GM19452 (cell line): ENCODE data around the gene RASD2.
"Not testable (repeated sequence)": the region's sequence is repeated elsewhere in the genome, so short reads cannot be mapped to it uniquely, and the experiment has no call there.

Experiments
- ATAC-seq: cut with Tn5 transposase; IDR thresholded peaks from one replicate; pipeline ENCODE4 v1.9.1; 2021; ENCODE audit not compliant: unreplicated experiment

RASD2 gene, protein sequence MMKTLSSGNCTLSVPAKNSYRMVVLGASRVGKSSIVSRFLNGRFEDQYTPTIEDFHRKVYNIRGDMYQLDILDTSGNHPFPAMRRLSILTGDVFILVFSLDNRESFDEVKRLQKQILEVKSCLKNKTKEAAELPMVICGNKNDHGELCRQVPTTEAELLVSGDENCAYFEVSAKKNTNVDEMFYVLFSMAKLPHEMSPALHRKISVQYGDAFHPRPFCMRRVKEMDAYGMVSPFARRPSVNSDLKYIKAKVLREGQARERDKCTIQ

DNA sequence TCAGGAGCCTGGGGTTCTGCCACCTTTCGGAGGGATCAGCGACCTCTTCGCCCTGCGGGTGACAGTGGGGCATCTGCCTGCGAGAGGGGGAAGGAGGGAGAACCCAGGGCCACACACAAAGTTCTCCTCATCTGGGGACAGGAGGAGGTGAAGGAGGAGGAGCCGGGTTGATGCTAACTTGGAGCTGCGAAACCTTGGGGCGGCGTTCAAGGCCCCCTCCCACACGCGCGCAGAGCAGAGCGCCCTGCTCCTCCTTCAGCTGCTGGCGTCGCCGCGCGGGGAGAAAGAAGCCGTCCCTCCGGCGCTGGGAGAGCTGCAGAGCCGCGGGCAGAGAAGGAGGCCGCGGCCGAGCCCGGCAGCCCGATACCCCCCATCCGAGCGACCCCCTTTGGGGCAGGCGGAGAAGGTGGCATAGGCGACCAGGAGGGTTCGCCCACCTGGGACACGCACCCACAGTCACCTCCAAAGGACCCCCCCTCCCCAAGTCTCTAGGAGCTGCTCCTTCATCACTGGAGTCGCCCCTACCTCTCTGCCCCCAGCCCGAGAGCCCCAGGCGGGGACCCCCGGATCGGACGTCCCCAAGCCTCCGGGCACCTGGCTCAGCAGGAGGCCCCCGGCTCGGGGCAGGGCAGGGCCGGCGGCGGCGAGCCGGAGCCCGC, at the start of gene RASD2:
Gene RASD2, plus strand, starts transcription at position 237 of the 659 bp plus-strand sequence. CDS start 5,979 bp downstream, outside the sequence.
- no peak for ATAC-seq

DNA sequence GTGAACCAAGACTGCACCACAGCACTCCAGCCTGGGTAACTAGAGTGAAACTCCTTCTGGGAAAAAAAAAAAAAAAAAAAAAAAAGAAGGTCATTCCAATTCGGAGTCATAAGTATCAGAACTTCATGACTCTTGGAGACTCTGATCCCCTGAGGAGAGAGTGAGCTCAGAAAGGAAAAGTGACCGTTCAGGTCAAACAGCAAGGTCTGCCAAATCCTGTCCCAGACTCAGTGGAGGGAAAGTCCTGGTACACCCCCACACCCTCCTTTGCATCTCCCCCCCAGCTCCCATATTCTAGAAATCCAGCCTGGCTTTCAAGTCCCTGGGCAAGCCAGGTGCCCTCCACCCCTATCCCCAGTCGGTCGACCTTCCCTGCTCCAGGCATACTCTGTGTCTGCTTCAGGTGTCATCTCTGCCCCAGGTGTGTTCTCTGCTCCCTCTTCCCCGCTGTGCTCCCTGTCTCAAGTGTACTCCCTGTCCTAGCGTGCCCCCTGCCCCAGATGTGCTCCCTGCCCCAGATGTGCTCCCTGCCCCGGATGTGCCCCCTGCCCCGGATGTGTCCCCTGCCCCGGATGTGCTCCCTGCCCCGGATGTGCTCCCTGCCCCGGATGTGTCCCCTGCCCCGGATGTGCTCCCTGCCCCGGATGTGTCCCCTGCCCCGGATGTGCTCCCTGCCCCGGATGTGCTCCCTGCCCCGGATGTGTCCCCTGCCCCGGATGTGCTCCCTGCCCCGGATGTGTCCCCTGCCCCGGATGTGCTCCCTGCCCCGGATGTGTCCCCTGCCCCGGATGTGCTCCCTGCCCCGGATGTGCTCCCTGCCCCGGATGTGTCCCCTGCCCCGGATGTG, 49.3 kb upstream of the RASD2 start:
- not testable (repeated sequence) for ATAC-seq

DNA sequence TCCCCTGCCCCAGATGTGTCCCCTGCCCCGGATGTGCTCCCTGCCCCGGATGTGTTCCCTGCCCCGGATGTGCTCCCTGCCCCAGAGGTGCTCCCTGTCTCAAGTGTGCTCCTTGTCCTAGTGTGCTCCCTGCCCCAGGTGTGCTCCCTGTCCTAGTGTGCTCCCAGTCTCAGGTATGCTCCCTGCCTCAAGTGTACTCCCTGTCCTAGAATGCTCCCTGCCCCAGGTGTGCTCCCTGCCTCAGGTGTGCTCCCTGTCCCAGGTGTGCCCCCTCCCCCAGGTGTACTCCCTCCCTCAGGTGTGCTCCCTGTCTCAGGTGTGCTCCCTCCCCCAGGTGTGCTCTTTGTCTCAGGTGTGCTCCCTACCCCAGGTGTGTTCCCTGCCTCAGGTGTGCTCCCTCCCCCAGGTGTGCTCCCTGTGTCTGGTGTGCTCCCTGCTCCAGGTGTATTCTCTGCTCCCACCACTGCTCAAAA, 48.7 kb upstream of the RASD2 start:
- ATAC-seq: no peak

DNA sequence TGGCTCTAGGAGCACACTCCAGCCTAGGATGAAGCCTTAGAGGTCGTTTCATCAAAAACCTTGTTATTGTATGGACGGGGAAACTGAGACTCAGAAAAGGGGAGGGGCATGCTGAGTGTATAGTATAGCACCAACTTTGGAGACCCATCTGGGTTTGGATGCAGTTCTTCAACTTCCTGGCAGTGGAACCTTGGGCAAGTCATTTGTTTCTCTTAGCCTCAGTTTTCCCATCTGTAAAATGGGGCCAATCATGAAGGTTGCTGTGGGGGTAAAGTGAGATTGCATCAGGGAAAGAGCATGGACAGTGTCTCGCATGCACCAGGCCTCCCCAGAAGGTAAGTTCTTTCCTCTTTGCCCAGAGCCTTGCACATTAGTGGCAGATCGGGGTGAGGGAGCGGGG, 47.6 kb upstream of the RASD2 start:
- ATAC-seq: no peak

DNA sequence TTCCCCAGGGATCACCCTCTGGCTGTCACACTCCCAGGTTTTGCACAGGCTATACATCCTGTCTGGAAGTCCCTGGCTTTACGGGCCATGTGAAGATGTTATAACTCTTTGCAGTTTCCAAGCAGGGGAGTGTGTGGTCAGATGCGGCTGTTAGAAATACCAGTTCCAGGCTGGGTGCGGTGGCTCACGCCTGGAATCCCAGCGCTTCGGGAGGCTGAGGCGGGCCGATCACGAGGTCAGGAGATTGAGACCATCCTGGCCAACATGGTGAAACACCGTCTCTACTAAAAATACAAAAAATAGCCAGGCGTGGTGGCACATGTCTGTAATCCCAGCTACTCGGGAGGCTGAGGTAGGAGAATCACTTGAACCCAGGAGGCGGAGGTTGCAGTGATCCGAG, 44.9 kb upstream of the RASD2 start:
- ATAC-seq: not testable (repeated sequence)

DNA sequence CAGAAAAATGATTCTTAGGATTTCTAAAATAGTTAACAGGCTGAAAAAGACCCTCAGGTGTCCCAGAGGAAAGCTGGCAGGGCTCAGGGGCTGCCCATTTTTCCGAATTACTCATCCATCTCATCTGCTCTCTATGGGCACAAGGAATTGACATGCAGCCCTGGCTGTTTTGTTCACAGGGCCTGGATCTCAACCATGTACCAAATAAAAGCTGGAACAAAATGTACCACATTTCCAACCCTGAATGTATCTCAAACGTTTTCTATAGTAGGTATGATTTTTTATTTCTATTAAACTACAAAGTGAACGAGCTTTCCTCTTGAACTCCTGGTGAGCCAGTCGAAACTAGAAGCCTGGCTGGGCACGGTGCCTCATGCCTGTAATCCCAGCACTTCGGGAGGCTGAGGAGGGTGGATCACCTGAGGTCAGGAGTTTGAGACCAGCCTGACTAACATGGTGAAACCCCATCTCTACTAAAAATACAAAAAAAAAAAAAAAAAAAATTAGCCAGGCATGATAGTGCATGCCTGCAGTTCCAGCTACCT, 43.8 kb upstream of the RASD2 start:
- no peak for ATAC-seq

DNA sequence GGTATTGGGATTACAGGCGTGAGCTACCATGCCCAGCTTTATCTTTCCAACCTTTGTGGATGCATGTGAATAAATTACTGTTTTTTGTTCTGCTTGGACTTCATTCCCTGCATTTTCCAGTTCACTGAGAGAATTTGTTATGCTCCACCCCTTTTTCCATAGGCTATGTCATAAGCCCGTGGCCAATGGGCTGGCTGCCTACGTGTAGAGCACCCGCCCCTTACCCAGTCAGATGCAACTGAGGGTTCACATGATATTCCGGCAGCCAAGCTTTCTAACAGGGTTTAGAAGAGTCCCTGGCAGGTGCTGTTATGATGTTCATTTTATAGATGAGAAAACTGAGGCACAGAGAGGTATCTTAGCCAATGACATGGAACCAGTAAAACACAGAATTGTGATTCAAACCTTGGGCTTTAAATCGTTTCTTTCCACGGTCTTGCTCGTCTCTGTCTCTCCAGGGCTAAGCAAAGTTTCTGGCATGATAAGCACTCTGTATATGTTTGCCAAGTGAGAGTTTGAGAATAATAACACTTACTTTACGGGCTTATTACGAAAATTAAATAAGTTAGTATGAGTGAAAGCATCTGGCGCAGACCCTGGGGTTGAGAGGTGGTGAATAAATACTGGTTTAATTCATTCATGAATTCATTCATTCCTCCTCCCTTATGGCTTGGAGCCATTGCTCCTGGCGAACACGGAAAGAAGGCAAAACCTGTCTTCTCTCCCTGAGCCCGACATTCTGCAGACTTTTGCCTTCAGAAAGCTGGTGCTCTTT, 42.4 kb upstream of the RASD2 start:
- ATAC-seq: no peak

DNA sequence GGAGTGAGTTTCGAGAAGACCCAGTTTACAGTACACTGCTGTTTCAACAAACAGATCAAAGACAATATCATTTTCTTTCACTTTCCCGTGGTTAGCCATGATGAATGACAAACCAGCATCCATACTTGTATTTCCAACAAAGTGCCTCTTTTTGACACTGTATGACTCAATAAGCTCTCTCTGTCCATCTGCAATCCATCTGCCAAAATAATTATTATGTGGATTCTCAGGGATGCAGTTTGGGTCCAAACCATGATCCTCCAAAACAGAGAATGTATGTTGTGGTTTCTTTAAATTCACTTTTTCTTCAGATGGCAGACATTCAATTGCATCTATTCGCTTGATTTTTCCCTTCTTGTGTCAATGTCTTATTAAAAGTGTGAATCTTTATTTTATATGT, 37.8 kb upstream of the RASD2 start:
- no peak for ATAC-seq

DNA sequence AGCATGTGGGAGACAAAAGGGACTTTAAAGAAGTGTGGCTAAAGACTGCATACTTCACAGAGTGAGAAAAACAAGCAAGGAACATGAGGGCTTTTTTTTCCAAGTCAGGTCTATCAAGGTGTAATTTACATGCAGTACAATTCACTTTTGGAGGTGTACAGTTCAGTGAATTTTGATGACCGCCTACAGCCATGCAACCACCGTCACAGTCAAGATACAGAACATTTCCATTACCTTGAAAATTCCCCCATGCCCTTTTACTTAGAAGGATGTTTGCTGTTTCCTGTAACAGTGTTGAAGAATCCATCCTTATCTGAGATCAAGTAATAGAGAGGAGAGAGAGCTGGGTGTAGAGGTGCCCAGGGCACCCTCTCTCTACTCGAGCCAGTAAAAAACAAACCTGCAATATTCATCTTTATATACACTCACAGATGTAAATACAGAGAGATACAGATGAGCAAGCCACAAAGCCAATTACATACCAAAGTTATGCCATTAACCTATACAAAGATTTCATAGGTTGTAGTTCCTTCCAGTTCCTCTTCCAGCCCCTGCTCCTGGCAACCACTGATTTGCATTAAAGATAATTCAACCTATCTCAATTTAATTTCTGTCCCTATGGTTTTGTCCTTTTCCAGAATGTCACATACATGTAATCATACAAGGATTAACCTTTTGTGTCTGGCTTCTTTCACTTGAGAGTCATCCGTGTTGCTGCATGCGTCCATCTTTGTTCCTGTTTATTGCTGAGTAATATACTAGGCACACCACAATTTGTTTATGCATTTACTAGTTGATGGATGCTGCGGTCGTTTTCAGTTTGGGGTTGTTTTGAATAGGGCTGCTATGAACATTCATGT, 35.0 kb upstream of the RASD2 start:
- ATAC-seq: no peak

DNA sequence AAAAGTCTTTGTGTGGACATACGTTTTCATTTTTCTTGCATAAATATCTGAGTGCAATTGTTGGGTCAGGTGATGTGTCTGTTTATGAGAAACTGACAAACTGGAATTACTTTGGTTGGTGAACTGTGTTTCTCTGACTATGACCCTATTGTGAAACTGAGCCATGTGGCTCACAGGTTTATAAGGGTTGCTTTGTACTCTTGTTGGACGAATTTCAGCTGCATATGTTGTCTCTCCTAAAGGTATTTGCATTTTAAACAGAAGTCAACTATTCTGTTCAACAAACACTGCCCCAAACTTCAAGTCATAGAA, 34.4 kb upstream of the RASD2 start:
- no peak for ATAC-seq

DNA sequence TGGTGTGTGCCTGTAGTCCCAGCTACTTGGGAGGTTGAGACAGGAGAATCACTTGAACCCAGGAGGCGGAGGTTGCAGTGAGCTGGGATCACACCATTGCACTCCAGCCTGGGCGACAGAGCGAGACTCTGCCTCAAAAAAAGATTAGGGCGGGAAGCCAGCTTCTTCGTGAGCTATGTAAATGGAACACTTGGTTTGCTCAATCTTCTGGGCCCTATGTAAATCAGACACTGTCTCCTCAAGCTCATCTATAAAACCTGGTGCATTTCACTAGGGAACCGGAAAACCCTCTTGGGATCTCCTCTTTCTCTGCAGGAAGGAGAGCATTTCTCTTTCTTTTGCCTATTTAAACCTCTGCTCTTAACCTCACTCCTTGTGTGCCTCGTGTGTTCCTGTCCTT, 32.8 kb upstream of the RASD2 start:
- ATAC-seq: not testable (repeated sequence)

DNA sequence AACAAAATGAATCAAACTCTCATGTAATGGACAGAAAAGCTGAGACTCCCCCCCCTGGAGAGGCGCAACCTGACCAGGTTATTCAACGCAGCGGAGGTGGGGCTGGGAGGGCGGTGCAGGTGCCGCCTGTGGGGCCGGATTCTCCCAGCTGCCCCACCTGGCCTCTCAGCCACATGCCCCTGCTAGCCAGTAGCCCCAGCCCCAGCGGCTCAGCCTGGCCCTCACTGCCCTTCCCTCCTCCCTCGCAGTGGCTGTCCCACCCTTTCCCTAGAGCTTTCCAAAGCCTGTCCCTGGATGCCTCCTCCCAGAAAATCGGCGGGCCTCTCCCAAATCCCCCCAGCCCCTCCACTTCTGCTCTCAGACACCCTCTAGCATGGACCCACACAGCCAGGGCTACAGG, 31.2 kb upstream of the RASD2 start:
- no peak for ATAC-seq

DNA sequence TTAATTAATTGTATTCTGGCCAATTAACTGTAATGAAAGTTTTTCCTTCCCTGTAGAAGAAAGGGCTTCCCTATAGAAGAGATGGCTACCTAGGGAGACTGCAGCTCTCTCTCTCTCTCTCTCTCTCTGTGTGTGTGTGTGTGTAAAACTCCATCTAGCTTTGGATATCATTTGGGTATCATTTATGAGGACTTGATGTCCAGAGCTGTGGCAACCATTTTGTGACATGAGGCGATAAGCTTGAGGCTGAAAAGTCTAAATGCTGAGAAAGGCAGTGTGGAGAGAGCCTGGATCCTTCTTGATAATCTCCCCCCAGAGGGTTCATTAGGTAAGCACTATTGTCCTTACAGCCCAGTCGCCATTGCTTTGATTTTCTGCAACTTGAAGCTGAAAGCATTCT, 30.7 kb upstream of the RASD2 start:
- no peak for ATAC-seq

DNA sequence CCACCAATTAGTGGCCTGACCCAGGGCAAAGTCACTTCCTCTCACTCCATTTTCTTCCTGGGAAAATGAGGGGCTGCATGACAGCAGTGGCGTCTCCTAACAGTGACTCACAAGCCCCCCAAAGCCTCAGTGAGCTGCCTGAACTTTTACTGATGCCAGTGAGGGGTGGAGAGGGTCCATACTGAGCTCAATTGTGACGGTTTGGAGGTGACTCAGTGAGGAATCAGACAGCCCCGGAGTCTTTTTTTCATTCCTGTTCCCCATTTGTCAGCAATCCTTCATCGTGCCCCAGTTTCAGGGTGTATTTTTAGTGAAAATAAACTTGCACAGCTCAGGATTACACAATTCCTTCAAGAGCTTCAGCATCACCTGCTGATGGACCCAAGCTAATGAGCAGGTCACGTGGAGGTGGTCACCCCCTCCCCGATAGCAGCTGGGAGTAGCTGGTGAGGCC, 30.1 kb upstream of the RASD2 start:
- no peak for ATAC-seq

DNA sequence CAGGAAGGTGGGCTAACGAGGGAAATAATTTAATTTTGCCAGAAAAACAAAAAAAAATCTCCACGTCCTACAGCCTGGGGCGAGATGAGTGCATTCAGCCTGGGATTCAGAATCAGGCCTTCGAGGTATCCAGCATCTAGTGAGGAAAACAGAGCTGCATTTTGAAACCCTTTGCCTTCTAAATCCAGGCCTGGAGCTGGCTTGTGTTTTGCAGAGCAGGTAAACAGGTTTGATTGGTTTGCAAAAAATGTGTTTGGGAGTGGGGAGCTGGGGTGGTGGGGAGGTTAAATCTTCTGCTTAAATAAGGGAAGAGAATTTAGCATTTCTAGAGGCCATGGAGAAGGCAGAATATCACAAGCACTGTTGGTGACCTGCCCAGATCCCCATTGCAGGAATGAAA, 29.7 kb upstream of the RASD2 start:
- no peak for ATAC-seq

DNA sequence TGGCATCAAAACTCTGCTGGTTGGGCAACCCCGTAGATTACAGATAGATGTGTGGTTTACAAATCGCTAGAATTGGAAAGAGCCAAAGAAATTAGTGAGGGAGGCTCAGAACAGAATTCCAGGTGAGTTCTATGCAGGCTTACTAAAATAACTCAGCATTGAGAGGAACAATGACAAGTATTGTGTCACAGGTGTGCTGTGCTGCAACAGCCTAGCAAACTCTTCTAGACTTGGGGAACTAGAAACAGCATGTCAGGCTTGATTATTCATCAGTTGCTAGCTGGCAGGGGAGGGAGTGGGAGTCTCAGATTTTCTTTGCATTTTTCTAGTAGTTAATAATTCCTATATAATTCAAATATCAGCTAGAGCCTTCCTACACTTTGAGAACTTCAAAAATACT, 26.3 kb upstream of the RASD2 start:
- ATAC-seq: no peak

DNA sequence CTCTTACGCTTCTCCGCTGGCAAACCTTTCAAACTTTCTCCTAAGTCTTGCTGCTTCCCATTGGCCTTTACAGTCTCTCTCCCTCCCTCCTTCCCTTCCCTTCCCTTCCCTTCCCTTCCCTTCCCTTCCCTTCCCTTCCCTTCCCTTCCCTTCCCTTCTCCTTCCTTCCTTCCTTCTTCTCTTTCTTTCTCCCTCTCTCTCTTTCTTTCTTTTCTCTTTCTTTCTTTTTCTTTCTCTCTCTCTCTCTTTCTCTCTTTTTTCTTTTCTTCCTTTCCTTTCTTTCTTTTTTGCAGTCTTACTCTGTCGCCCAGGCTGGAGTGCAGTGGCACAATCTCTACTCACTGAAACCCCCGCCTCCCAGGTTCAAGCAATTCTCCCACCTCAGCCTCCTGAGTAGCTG, 24.7 kb upstream of the RASD2 start:
- not testable (repeated sequence) for ATAC-seq

DNA sequence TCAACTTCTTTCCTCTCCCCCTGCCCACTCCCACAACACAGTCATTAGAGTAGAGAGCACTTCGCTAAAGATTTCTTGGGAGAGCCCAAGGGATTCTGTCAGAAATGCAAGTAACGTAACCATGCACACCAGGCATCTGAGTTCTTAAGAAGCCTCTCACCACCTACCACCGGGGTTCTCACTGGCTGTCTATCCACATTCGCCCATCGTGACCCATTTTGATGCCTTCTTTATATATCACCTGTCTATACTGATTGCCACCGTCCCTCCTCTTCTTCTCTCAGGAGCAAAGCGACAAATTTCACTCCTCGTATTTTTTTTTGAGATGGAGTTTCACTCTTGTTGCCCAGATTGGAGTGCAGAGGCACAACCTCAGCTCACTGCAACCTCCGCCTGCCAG, 23.9 kb upstream of the RASD2 start:
- ATAC-seq: no peak

DNA sequence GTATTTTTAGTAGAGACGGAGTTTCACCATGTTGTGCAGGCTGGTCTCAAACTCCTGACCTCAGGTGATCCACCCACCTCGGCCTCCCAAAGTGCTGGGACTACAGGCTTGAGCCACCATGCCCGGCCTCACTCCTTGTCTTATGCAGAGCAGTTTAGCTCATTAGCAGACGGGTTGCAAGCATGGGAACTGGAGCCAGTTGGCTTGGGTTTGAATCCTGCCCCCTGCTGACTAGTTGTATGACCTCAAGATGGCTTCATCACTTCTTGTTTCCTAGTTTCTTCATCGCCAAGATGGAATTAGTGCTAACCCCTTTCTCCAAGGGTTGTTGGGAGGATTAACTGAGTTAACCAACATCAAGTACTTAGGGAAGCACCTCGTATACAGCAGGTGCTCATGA, 23.4 kb upstream of the RASD2 start:
- ATAC-seq: no peak
